ENCODE results near the gene RTN4R. TPM values are rescaled to one million over a fixed set of nuclear protein-coding genes. Genes with fewer than 3 reads are reported as not detected.

The RTN4R gene
- total and polyA plus RNA-seq, 9 of the 15 experiments (the other 6 are each of a cell fraction or from before 2014, with no cell fraction given) = 0.04 to 2.8 (median 1.4) TPM; not detected in 3

- peaks cover 7 to 86% of the 10 kb centered on the region in 2 experiments; a peak in 3 of 5 replicates for H3K4me1 ChIP-seq (replicated peaks in 1 of 2; ENCODE audit: control insufficient read depth in 2 of 2, insufficient read depth in 2 of 2, low read length in 2 of 2)
- H3K9me3 ChIP-seq (replicated peaks; ENCODE audit: control insufficient read depth, insufficient read depth, low read depth, low read length) = no peaks in the 10 kb centered on the region
- H3K27ac ChIP-seq (ENCODE audit: extremely low read depth, low read depth, low read length) = no peak overlapping the region
- in situ Hi-C loops (cut with MboI) = no loop called here
- peaks cover 63% of the 10 kb centered on the region for H4K20me1 ChIP-seq (replicated peaks; ENCODE audit: control insufficient read depth, insufficient read depth, low read length)
- no TSS peak for BruUV-seq (replicated peaks)
- 1% methylated on average over 6 of the region's 6 CpGs for WGBS (ENCODE audit: insufficient coverage, low coverage, missing lambda C conversion rate)
- peaks cover 43 to 98% of the 10 kb centered on the region in 2 experiments for H3K27me3 ChIP-seq (ENCODE audit: control insufficient read depth in 2 of 2, insufficient read depth in 2 of 2, low read length in 2 of 2)
- no peaks in the 10 kb centered on the region for H3K36me3 ChIP-seq (ENCODE audit: control insufficient read depth, insufficient read depth, low read length)
- H3K4me3 ChIP-seq = no peak overlapping the region
- peaks cover 6% of the 10 kb centered on the region for H3K9me1 ChIP-seq (ENCODE audit: control insufficient read depth, insufficient read depth, low read length)
- peak overlapping the region in 1 of 2 experiments; percentile 79; a peak in 2 of 4 replicates for H3K9ac ChIP-seq (ENCODE audit: insufficient read depth in 1 of 2, low read depth in 2 of 2, low read length in 2 of 2)
- ChIA-PET POLR2A (interaction anchor here (0.5 to 4.4 kb wide), 18 partner anchors 9 to 1124 kb away, joined by 3 to 27 read pairs (median 3); partner anchors contain the start of genes COMT and TXNRD2), CTCF (ENCODE audit: low intra/inter-chr PET ratio) (interaction anchor here (0.9 to 1.8 kb wide), 3 partner anchors 30 to 82 kb away, joined by 3 to 17 read pairs (median 3); partner anchors contain the start of gene RTN4R)
- peak; percentile 89 to 99 (median 98) for DNase-seq (ENCODE audit: extremely low read depth in 1 of 4, low spot score in 3 of 4)
- H3K4me2 ChIP-seq (ENCODE audit: insufficient read depth, low read length) = no peak overlapping the region
- no peaks in the 10 kb centered on the region for H3K79me2 ChIP-seq (ENCODE audit: control insufficient read depth, insufficient read depth, low read length)
- peak overlapping the region; percentile 68; the same call in 1 of the 2 replicates for H2AFZ ChIP-seq (ENCODE audit: low read depth, low read length)
- ATAC-seq = peak; percentile 91
- peak; percentile 91 for FAIRE-seq
- intact Hi-C loops (cut with micrococcal nuclease) = loop anchor here (1.0 to 10.0 kb wide), 4 partner anchors 32 to 264 kb away; no protein-coding TSS in a partner anchor
- TF ChIP-seq CTCF (IDR thresholded peaks at IDR 0.05 in 2 of 3, conservative IDR thresholded peaks at IDR 0.05 in 1 of 3; ENCODE audit: insufficient read depth in 2 of 3, low read depth in 1 of 3, low read length in 3 of 3) = peak; percentile 98 to 99 (median 99)
- TF ChIP-seq CBX1 (IDR thresholded peaks at IDR 0.05; ENCODE audit: low read depth) = 0 out of 2 replicates have a peak, but pooled peaks have one; percentile 39
- peak; percentile 46; the same call in 1 of the 2 replicates for TF ChIP-seq ELF2 (CRISPR knock-in tag; IDR thresholded peaks at IDR 0.05)
- TF ChIP-seq ZBTB26 (CRISPR knock-in tag; IDR thresholded peaks at IDR 0.05) = peak; percentile 21; the same call in 1 of the 2 replicates
- peak; percentile 79 for TF ChIP-seq PKNOX1 (IDR thresholded peaks at IDR 0.05)
- TF ChIP-seq MEIS2 (IDR thresholded peaks at IDR 0.05; ENCODE audit: partially characterized antibody) = peak; percentile 49
- no peak for TF ChIP-seq ZKSCAN8 (CRISPR knock-in tag; IDR thresholded peaks at IDR 0.05)
- TF ChIP-seq ZNF699 (CRISPR knock-in tag; IDR thresholded peaks at IDR 0.05; ENCODE audit: insufficient replicate concordance) = peak; percentile 71
- TF ChIP-seq PTBP1 (IDR thresholded peaks at IDR 0.05; ENCODE audit: low read depth, low read length) = 0 out of 2 replicates have a peak, but pooled peaks have one; percentile 44
- peak; percentile 62; the same call in 1 of the 2 replicates for TF ChIP-seq ZKSCAN1 (IDR thresholded peaks at IDR 0.05; ENCODE audit: low read depth, low read length)
- TF ChIP-seq CREM (IDR thresholded peaks at IDR 0.05; ENCODE audit: low read depth) = peak; percentile 54; the same call in 1 of the 2 replicates
- 0 out of 2 replicates have a peak, but pooled peaks have one; percentile 39 for TF ChIP-seq TARDBP (IDR thresholded peaks at IDR 0.05)
- peak; percentile 16; the same call in 1 of the 2 replicates for TF ChIP-seq RBM14 (IDR thresholded peaks at IDR 0.05; ENCODE audit: borderline replicate concordance, insufficient read depth, low read depth, low read length)
- peak; percentile 45 for TF ChIP-seq HNRNPLL (IDR thresholded peaks at IDR 0.05; ENCODE audit: low read depth, low read length, poor library complexity, severe bottlenecking)
- peak in 1 of 2 experiments; percentile 33; a peak in 1 of 4 replicates for TF ChIP-seq NONO (IDR thresholded peaks at IDR 0.05; ENCODE audit: low read depth in 2 of 2, low read length in 1 of 2)
- TF ChIP-seq RAD21 (CRISPR knock-in tag; conservative IDR thresholded peaks at IDR 0.05 in 1 of 2, IDR thresholded peaks at IDR 0.05 in 1 of 2) = peak in 1 of 2 experiments; percentile 97; a peak in 2 of 4 replicates
- peak; percentile 60 for TF ChIP-seq L3MBTL2 (IDR thresholded peaks at IDR 0.05)
- no peak for TF ChIP-seq NELFE (IDR thresholded peaks at IDR 0.05; ENCODE audit: insufficient read depth, insufficient read length)
Observed at GRCh38 chr22:20238536-20238900, 29.6 kb downstream of the RTN4R start.

Data from K562 (cell line).